Muscle of leg (tissue), 11 donors: ENCODE measurements around the gene MRPS14. TPM values are rescaled to one million over a fixed set of nuclear protein-coding genes. Genes with fewer than 3 reads are reported as not detected.
"Not testable (repeated sequence)": the region's sequence is repeated elsewhere in the genome, so short reads cannot be mapped to it uniquely, and the experiment has no call there.

ENCODE experiments used
- DNase-seq: peaks from one replicate; pipeline ENCODE4 v3.0.0; 2013
- H3K27ac ChIP-seq: one replicate; pipeline ENCODE4 v1.5.1; 2013; ENCODE audit warnings: mild to moderate bottlenecking, low read length, control low read depth
- H3K27me3 ChIP-seq: one replicate; pipeline ENCODE4 v1.6.1; 2013; ENCODE audit warnings: low read length; ENCODE audit not compliant: control insufficient read depth, insufficient read depth
- H3K36me3 ChIP-seq: one replicate; pipeline ENCODE4 v1.6.1; 2013; ENCODE audit warnings: low read length; ENCODE audit not compliant: control insufficient read depth, insufficient read depth
- H3K4me1 ChIP-seq: one replicate; pipeline ENCODE4 v1.6.1; 2013; ENCODE audit warnings: low read length; ENCODE audit not compliant: control insufficient read depth, insufficient read depth
- H3K4me3 ChIP-seq: one replicate; pipeline ENCODE4 v1.5.1; 2013; ENCODE audit warnings: low read length, control low read depth
- H3K9me3 ChIP-seq: replicated peaks from 2 replicates; pipeline ENCODE4 v1.6.1; 2013; ENCODE audit warnings: low read depth, low read length; ENCODE audit not compliant: control insufficient read depth
- WGBS: methylation state at CpG from one replicate; pipeline ENCODE4 v1.1.5; 2013; ENCODE audit warnings: missing lambda C conversion rate; ENCODE audit not compliant: insufficient coverage; 5-methylcytosine and 5-hydroxymethylcytosine counted together
- polyA plus RNA-seq, 8 donors: library from polyadenylated mRNA; unstranded; fragments of 120-200 nt; gene quantifications; one replicate each; pipeline versions ENCODE4 v1.2.1 to v1.2.3, GENCODE V29; 2013; ENCODE audit warnings: inconsistent platforms in 1 of 8, low replicate concordance in 1 of 8; ENCODE audit not compliant: insufficient read length in 8 of 8, insufficient read depth in 1 of 8
- total RNA-seq: library from RNA; stranded (reverse); fragments of 120-200 nt; gene quantifications from one replicate; pipeline ENCODE4 v1.2.4, GENCODE V29; 2013

Gene MRPS14
- total and polyA plus RNA-seq, 9 donors: 24.5 to 29.4 (median 26.2) TPM

DNA sequence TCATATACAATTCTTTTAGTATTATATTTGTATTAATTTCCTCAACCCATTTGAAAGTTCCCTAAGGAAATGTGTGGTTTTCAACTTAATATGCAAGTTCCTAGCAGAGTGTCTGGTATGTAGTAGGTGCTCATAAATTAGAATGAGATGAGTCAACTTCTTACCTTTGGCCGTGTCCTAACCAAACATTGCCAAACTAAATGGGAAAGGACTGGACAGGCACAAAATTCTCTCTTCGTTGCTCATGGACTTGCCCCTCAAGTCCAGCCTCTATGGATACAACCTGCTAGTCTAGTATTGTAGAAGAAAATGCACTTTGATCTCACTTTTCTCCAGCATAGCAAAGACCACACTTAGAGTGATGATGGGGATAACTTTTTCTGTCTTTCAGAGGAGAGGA is 11.6 kb upstream of the MRPS14 start:
- no peaks in the 10 kb centered on the region for H3K36me3 ChIP-seq
- no peak overlapping the region for H3K27ac ChIP-seq
- no peak for DNase-seq
- no CpG with 5 or more reads among the region's 2 CpGs for WGBS
- no peaks in the 10 kb centered on the region for H3K9me3 ChIP-seq
- H3K4me3 ChIP-seq: no peak overlapping the region
- H3K27me3 ChIP-seq: no peaks in the 10 kb centered on the region
- H3K4me1 ChIP-seq: no peaks in the 10 kb centered on the region

DNA sequence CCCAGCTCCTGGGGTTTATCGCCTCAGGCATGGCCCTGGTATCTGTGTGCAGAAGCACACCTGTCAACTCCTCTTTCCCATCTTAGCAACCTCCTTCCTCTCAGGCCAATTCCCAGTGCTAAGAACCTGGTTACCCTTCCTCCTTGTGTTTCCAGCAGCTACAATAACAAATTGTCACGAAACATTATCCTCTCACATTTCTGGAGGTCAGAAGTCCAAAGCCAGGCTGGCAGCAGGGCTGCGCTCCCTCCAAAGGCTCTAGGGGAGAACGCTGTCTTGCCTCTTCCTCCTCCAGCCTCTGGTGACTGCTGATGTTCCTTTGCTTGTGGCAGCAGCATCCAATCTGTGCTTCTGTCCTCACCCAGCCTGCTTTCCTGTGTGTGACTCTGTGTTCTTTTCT is 10.7 kb upstream of the MRPS14 start:
- no peaks in the 10 kb centered on the region for H3K4me1 ChIP-seq
- no peaks in the 10 kb centered on the region for H3K9me3 ChIP-seq
- no peak for DNase-seq
- no peaks in the 10 kb centered on the region for H3K27me3 ChIP-seq
- 67% methylated on average over 4 of the region's 4 CpGs for WGBS
- H3K4me3 ChIP-seq: no peak overlapping the region
- H3K27ac ChIP-seq: no peak overlapping the region
- no peaks in the 10 kb centered on the region for H3K36me3 ChIP-seq

DNA sequence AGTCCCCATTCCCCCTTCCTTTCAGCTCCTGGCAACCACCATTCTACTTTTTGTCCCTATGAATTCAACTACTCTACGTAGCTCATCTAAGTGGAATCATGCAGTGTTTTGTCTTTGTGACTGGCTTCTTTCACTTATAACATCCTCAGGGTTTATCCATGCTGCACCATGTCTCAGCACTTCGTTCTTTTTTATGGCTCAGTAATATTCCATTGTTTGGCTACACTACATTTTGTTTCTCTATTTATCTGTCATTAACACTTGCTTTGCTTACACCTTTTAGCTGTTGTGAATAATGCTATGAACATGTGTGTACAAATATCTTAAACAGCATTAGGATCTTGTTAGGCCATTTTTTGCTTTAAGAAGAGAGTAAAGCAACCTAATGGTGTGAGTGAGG is 1.5 kb upstream of the MRPS14 start:
- WGBS: no CpG with 5 or more reads among the region's 2 CpGs

DNA sequence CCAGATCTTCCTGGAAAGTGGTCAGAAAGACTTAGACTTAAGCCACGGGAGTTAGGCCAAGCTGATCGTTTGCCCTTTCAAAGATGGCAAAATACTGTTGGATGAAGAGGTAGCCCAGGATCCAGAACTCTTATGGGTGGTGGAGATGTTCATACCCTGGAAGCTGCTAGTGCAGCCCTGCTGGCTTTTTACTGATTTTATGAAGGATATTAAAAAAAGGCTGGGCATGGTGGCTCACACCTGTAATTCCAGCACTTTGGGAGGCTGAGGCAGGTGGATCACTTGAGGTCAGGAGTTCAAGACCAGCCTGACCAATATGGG is 657 bp upstream of the MRPS14 start:
- not testable (repeated sequence) for H3K4me1 ChIP-seq, DNase-seq, H3K9me3 ChIP-seq, H3K36me3 ChIP-seq, H3K27me3 ChIP-seq
- peak overlapping the region; percentile 83 for H3K27ac ChIP-seq
- WGBS: 100% methylated on average over 2 of the region's 2 CpGs
- H3K4me3 ChIP-seq: peak overlapping the region; percentile 97

More for the DNA sequence above, 1.5 kb upstream of the MRPS14 start:
- no peak overlapping the region for H3K27ac ChIP-seq
- no peaks in the 10 kb centered on the region for H3K9me3 ChIP-seq
- H3K36me3 ChIP-seq: no peaks in the 10 kb centered on the region
- no peak overlapping the region for H3K4me3 ChIP-seq
- H3K27me3 ChIP-seq: no peaks in the 10 kb centered on the region
- no peak for DNase-seq
- H3K4me1 ChIP-seq: peaks cover 5% of the 10 kb centered on the region

DNA sequence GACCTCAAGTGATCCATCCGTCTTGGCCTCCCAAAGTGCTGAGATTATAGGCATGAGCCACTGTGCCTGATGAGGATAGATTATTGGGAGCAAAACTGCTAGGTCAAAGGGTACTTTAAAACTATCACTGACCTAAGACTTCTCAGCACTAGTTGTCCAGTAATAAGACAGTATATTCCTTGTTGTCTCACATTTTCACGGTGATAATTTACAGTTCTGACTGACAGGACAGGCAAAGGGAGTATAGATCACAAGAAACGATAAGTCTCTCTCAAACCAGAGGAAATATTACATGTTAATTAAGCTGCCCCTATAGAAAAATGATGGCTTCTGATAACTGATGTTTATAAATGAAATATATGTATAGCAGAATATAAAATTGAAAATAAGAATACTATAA is 3.7 kb downstream of the MRPS14 start:
- peaks cover 24% of the 10 kb centered on the region for H3K36me3 ChIP-seq
- DNase-seq: no peak
- H3K4me3 ChIP-seq: no peak overlapping the region
- H3K9me3 ChIP-seq: no peaks in the 10 kb centered on the region
- no CpG with 5 or more reads among the region's 3 CpGs for WGBS
- no peak overlapping the region for H3K27ac ChIP-seq
- H3K27me3 ChIP-seq: no peaks in the 10 kb centered on the region
- peaks cover 5% of the 10 kb centered on the region for H3K4me1 ChIP-seq

DNA sequence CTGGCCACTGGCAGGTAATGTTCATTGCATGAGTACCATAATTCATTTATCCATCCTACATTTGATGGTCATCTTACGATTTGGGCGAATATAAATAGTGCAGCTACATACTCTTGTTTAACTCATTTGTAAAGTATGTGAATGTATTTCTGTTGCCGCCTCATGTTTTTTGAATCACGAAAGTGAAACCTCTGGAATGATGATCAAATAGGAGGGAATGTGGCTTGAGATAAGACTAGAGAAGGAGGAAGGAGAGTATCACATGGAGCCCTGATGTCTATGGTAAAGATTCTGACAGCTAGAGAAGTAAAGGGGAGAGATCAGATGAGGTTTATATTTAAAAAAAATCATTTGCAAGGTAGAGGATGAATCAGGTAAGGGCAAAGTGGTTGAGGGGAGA is 8.0 kb downstream of the MRPS14 start:
- Histone ChIP-seq H3K27ac (no peak overlapping the region), H3K4me1 (no peaks in the 10 kb centered on the region), H3K4me3 (no peak overlapping the region), H3K27me3 (no peaks in the 10 kb centered on the region), H3K36me3 (peaks cover 49% of the 10 kb centered on the region), H3K9me3 (no peaks in the 10 kb centered on the region)
- no peak for DNase-seq
- WGBS: no CpG with 5 or more reads among the region's 4 CpGs

DNA sequence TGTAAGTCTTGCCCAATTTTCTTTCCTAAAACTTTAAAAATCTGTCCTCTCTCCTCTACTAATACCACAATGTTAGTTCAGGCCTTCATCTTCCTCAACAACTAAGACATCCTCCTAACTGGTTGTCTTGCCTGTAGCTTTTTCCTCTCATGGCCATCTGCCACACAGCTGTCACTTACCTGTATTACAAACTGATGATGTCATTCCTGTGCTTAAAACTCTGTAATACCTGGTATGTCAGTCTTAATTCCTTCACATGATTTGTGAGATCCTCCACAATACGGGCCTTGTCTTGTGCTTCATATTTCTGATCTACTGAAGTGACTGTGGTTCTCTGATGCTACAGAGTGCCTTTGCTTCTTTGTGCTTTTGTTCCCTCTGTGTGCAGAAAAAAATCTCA is 9.8 kb downstream of the MRPS14 start:
- DNase-seq: no peak
- no peaks in the 10 kb centered on the region for H3K27me3 ChIP-seq
- no CpG with 5 or more reads among the region's 1 CpG for whole genome bisulfite sequencing
- no peaks in the 10 kb centered on the region for H3K4me1 ChIP-seq
- no peaks in the 10 kb centered on the region for H3K9me3 ChIP-seq
- H3K4me3 ChIP-seq: no peak overlapping the region
- H3K27ac ChIP-seq: no peak overlapping the region
- peaks cover 60% of the 10 kb centered on the region for H3K36me3 ChIP-seq

DNA sequence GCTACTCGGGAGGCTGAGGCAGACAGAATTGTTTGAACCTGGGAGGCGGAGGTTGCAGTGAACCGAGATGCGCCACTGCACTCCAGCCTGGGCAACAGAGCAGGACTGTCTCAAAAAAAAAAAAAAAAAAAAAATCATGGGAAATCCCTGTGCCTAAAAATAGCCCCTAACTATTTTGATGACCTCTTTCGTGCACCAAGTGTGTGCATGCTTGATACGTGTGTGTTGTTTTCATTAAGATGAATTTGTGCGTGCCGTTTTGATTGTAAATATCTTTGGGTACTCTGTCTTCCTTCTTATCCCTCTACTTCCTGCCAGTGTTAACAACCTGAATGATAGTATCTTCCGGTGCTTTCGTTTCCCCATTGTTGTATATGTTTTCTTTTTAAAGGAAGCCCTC is 13.7 kb downstream of the MRPS14 start:
- peaks cover 60% of the 10 kb centered on the region for H3K36me3 ChIP-seq
- WGBS: 85% methylated on average over 4 of the region's 10 CpGs

DNA sequence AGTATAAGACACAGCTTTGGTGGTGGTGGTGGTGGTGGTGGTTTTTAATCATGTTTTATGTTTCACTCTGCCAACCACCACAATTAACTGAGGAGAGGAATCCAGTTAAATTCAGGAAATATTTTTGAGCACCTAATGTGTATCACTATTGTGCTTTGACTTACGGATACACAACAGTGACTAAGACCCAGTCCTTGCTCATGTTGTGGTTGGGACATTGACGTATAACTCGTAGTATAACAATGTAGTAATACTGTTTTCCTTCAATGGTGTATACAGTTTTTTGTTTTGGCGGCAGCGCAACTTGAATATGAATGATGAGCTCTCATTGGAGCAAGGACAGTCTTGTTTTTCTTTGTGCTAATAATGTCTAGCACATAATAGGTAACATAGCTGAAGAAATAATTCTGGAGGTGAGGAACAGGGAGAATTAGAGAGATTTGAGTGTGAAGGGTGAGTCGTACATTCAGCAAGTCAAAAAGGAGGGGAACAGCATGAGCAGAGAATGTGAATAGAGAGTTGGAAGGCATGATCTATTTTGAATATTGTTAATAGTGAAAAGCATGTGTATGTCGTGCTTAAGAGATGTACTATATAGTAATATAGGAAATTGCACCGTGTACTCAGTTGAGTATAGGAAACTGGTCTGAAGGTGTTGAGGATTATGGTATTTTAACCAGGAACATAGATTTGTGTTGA is 18.0 kb downstream of the MRPS14 start:
- Histone ChIP-seq H3K27ac (no peak overlapping the region), H3K36me3 (peaks cover 35% of the 10 kb centered on the region), H3K4me3 (no peak overlapping the region), H3K27me3 (no peaks in the 10 kb centered on the region), H3K9me3 (no peaks in the 10 kb centered on the region), H3K4me1 (no peaks in the 10 kb centered on the region)
- DNase-seq: no peak
- 88% methylated on average over 4 of the region's 8 CpGs for WGBS

More for the DNA sequence above, 13.7 kb downstream of the MRPS14 start:
- H3K4me3 ChIP-seq: no peak overlapping the region
- H3K27ac ChIP-seq: no peak overlapping the region
- no peaks in the 10 kb centered on the region for H3K27me3 ChIP-seq
- H3K4me1 ChIP-seq: no peaks in the 10 kb centered on the region
- H3K9me3 ChIP-seq: no peaks in the 10 kb centered on the region
- no peak for DNase-seq

DNA sequence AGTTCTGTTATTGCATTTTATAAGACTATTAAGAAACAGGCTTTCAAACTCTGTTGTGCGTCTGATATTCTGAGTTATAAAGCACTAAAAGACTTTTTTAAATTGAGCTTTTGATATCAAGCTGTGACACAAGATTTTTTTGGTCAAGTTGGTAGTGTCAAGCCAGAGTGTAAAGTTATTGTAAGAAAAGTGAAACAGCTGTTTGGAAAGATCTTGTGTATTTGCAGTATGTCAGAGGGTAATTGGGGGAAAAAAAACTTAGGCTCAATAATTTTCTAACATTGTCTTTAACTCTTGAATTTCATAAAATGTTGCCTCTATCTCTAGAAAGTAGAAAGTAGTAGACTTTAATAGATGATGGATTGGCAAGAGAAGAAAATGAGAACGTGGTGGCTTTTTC is 19.7 kb downstream of the MRPS14 start:
- H3K27me3 ChIP-seq: no peaks in the 10 kb centered on the region
- no peaks in the 10 kb centered on the region for H3K9me3 ChIP-seq
- peaks cover 4% of the 10 kb centered on the region for H3K4me1 ChIP-seq
- H3K4me3 ChIP-seq: no peak overlapping the region
- peaks cover 25% of the 10 kb centered on the region for H3K36me3 ChIP-seq
- DNase-seq: no peak
- no peak overlapping the region for H3K27ac ChIP-seq
- no CpG with 5 or more reads among the region's 2 CpGs for WGBS
